CD4-positive, alpha-beta T cell treated with Interleukin-4 for 4 hours (primary cell): ENCODE data around the gene STAMBP.
A peak's percentile ranks its signal among the peaks of the same experiment; 100 is the strongest.
"Not testable (repeated sequence)": the region's sequence is repeated elsewhere in the genome, so short reads cannot be mapped to it uniquely, and the experiment has no call there.

Experiments
- DNase-seq: peaks from one replicate; pipeline ENCODE4 v3.0.0-alpha.2; 2020

STAMBP gene

DNA sequence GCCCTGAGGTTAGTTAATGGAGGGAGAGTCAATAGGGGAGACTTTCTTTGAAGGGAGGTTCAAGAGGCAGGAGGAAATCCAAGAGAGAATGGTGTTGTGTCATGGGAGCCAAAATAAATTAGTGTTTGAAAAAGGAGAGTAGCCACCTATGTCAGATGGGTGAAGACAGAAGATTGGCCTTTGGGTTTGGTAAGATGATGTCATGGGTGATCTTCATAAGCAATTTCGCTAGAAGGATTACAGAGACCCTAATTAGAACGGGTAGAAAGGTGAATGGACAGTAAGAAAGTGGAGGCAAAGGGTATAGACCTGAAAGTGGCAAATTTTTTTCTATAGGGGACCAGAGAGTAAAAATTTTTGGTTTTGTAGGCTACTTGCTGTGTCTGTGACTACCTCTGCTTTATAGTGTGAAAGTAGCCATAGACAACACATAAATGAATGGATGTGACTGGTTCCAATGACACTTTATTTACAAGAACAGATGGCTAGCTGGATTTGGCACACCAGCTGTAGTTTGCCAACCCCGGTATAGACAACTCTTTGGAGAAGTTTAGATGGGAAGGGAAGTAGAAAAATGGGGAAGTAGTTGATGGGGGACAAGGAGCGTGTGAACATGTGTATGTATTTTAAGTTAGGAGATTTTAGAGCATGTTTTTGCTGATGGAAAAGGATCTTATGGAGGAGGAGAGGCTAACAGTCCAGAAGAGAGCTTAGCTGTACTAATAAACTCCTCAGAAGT is 9.3 kb downstream of the STAMBP start:
- no peak for DNase-seq

DNA sequence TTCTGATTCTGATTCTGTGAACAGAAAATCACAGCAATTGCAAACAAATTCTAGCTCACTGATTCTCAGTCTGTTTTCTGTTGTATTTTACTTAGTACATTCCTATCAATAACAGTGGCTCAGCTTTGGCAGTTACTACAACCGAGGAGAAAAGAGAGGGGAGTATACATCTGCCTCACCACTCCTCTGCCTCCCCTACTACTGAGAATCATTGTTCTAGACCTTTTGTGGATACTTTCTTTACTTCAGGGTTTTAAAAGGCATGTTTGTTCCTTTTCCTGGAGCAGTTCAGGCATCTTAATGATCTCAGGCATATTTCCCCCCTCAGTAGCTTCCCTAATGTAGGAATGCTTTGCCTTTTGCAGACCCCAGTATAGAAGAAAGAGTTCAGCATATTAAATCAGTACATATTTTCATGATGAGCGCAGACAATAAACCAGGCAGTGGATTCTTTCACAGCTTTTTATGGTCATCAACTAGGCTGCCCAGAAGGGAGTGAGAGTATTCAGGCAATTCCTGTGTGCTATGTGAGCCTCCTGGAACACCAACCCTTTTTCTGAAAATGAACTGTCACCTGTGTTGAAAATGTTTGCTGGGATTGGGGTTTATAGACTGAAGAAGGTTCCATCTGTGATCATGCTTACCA is 10.3 kb downstream of the STAMBP start:
- no peak for DNase-seq

DNA sequence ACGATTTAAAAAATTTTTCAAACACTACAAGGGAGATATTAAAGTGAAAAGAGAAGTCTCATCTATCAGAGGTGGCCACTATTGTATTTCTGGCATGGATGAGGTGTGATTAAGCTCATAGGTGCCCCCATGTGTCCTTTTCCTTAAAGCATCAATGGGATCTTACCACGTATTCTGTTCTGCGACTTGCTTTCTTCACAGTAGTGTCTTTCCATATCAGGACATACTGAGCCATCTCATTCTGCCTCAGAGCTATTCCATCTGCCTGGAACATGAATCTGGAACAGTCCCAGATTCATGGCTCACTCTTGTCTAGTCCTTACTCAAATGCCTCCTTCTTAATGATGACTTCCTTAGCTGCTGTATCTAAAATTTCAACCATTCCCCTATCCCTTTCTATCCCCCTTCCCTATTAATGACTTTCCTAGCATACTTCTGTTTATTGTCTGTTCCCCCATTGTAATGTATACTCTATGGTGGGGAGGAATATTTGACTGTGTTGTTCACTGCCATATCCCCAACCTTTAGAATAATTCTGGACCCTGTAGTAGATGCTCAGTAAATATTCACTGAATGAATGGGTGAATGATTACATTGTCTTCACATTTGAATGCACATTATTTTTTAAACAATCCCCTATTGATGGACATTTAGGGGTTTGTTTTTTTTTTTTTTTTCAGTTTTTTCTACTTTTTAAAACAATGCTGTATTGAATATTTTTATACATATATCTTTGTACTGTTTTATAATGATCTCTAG is 11.1 kb downstream of the STAMBP start:
- DNase-seq, result no peak

DNA sequence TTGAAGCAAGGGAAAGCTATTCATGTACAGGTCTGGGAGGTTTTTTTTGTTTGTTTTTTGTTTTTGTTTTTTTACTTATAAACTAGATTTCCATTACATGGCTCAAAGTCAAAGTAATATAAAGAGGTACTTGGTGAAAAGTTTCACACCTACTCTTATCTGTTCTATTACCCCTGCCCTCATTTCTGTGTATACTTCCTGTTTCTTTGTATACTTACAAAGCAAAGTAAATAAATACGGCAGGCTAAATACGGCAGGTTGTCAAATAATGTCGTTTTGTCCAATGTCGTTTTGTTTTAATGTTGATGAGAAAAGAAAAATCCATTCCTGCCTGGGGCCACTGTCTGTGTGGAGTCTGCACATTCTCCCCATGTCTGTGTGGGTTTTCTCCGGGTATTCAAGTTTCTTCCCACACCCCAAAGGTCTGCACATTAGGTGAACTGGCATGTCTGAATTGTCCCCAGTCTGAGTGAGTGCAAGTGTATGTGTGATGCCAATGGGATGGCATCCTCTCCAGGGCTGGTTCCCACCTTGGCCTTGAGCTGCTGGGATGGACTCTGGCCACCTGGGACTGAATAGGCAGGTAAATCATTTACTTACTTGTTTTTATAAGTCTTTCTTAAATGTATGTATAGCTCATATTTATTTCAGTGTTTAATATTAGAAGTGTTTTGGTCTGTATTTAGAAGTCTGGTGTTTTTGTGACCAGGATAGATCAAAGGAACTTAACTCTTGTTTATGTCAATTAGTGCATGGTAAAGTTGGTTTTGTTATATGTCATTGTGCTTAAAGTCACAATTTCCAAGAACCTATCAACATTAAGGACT is 13.4 kb downstream of the STAMBP start:
- no peak for DNase-seq

DNA sequence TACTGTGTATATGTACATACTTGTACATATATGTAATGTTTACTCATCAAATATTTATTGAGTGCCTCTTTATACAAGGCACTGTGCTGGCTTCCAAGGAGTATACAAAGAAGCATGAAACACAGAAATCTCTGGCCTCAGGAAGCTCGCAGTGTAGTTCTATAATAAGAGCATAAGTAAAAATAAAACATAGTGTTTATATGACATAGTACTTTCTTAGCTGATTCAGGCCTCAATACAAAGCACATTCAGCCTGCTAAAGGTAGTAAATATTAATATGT is 13.9 kb downstream of the STAMBP start:
- no peak for DNase-seq

DNA sequence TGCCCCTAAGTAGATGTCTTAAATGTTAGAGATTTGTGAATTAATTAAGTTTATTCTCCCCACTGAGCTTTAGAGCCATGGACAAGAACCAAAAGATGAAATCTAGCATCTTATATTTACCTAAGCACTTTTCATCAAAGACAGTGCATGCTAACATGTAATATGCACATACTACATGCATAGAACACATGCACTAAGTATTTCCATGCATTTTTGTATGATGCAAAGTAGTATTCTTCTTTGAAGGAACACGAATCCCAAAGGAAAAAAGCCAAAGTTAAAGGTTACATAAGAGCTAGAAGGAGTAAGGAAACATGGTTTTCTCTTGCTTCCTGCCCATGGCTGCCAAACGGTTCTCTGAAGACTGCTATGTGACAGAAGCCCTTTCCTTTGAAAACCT is 15.3 kb downstream of the STAMBP start:
- no peak for DNase-seq

DNA sequence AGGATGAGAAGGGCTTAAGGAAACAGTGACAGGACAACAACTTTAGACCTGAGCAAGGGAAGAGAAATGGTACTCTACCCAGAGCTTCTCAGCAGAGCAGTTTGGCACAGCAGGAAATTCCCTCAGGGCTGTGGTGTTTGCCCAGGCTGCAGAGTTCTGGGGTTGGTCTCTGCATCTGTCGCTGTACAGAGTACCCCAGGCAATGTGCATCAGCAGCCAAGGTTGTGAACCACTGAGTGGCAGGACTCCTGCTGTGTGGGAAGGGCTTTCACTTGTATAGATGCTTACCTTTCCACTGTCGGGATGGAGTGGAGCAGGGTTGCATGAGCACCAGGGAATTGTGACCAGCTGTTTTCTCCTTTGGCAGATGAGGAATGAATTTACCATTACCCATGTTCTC is 21.2 kb downstream of the STAMBP start:
- DNase-seq, result no peak

DNA sequence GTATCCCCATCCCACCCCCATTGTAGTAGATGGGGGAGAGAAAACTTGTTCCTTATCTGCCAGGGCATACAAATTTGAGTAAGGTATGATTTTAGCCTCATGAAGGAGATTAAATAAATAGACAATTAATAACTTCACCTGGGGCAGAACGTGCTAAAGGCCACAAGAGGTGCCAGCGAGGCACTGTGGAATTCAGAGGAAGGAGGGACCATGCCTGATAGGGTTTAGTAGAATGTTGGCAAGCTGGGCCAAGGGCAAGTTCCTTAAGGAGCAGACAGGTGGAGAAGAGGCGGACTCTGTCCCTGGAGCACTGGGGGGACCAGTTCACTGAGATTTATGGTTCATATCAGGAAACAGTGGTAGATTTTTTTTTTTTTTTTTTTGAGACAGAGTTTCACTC is 22.5 kb downstream of the STAMBP start:
- no peak for DNase-seq

DNA sequence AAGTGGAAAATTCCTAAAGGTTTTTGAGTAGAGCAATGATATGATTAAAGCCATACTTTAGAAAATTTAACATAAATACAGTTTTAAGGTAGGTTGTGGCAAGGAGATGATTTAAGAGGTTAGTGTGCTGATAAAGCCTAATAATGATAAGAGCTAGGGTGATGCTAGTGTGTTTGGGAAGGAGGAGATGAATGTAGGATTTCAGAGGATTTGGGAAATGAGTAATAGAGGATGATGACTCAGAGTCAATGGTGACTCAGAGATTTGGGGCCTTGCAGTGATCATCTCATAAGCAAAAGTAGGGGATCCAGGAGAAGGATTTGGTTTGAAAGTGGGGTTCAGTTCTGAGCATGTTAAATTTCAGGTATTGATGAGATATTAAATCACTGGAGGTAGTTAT is 23.3 kb downstream of the STAMBP start:
- no peak for DNase-seq

DNA sequence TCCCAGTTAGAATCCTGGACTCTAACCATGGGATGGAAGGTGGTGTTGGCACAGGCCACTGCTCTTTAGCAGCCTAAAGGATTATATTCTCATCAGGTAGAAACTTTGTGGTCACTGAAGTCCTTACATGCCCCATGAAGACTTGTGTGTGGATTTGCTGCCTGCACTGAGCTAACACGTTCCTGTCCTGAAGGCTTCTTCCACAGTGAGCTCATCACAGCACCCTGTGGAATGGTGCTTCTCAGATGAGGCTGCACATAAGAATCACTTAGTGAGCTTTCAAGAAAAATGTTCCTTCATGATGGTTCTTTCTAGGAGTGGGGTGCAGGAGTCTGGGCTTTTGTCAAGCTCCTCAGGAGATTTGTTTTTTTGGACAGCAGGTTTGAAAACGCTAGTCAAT is 26.8 kb downstream of the STAMBP start:
- DNase-seq, result no peak

DNA sequence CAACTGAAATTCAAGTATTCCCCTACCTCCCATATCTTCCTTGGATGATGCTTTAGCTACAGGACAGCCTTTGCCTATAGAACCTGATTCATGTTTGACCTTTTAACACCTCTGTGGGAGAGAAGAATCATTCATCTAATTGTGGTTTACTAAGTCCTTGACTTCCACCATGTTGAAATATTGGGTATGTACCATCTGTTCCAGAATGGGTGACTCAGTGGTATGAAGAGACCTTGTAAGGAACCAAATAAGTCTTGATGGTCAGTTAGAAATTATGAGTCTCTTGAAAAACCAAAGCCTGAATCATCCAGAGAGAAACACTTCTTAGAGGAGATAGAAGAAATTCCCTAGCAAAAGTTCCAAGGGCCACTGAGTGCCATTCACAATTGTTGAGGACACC is 27.5 kb downstream of the STAMBP start:
- no peak for DNase-seq

DNA sequence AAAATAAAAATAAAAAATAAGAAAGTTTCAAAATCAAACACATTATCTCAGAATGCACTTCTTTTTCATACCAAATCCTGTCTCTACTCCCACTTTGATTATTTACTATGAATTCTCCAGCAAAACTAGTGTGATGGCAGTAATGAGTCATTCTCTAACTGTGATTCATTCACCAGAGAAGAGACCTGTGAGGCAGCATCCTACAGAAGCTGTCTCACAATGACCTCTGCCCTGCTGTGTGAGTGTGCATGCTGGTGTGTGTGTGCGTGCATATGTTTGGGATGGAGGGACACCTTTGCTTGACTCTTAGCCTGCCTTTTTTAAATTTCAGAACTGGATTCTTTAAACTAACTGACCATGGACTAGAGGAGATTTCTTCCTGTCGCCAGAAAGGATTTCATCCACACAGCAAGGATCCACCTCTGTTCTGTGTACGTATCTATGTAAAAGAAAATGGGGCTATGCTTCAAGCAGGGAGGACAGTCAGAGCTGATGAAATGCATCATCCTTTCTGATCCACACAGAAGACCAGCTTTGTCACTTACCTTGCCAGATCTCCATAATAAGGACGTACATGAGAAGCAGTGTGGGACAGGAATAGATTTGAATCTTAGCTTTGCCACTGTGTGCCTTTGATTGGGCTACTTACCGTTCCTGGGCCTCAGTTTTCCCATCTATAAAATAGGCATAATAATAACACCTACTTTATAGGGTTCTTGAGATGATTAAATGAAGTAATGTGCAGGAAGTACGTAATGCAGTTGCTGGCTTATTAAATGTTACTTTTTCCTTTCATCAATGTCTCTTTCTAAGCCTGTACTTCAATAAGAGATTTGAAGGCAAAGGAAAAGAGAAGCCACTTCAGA is 31.2 kb downstream of the STAMBP start:
- peak; percentile 20 for DNase-seq

DNA sequence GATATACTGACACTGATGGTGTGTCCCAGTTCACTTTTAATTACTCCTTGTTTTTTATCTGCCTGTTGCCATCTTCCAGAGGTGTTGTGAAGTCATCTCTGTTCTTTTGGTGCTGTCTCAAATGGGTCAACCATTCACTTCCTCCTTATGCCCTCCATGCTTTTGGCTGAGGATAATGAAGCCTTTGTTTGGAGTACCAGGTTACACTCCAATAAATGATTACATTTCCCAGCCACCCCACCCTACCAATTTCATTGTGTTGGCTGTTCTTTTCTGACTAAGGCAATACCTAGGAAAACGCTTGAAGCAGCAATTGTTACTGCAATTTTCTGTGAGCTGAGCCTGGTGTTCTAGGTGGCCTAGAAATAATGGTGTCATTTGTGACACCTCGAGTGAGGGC is 34.2 kb downstream of the STAMBP start:
- no peak for DNase-seq

DNA sequence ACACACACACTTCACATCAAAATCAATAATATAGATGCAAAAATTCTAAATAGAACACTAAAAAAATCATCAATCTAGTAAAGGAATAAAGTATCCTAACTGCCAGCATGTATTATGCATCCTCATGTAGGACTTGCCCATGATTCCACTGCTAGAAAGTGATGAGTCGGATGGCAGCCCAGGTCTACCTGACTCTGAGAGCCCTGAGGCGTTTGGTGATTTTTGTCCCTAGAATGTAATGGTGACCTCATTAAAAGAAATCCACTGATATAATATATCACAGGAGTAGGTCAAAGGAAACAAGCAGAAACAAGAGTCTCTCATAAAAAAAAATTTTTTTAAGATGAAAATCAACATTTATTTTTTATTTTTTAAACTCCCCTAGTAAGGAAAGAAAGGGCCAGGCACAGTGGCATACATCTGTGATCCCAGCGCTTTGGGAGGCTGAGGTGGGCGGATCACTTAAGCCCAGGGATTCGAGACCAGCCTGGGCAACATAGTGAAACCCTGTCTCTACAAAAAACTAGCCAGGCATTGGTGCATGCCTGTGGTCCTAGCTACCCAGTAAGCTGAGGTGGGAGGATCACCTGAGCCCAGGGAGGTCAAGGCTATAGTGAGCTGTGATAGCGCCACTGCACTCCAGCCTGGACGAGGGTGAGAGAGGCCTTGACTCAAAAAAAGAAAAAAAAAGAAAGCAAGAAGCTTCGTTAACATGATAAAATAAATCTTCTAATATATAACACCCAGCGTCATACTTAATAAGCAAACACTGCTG is 39.6 kb downstream of the STAMBP start:
- no peak for DNase-seq

DNA sequence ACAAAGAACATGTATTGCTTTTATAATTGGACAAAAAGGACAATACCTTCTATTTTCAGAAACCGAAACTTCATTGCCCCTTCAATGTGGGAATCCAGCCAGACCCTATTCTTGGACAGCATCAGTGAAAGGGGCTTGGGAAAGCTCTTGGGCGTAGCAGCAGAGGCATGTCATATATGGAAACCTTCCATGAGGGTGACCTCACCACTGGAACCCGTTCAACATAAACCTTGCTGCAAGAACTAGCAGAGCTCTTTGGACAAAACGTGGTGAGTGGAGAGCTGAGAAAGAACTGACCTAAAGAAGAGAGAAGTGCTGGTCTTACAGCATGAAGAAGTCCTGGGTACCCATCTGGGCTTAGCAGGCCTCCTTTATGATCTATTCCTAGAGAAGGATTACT is 41.3 kb downstream of the STAMBP start:
- DNase-seq, result no peak

DNA sequence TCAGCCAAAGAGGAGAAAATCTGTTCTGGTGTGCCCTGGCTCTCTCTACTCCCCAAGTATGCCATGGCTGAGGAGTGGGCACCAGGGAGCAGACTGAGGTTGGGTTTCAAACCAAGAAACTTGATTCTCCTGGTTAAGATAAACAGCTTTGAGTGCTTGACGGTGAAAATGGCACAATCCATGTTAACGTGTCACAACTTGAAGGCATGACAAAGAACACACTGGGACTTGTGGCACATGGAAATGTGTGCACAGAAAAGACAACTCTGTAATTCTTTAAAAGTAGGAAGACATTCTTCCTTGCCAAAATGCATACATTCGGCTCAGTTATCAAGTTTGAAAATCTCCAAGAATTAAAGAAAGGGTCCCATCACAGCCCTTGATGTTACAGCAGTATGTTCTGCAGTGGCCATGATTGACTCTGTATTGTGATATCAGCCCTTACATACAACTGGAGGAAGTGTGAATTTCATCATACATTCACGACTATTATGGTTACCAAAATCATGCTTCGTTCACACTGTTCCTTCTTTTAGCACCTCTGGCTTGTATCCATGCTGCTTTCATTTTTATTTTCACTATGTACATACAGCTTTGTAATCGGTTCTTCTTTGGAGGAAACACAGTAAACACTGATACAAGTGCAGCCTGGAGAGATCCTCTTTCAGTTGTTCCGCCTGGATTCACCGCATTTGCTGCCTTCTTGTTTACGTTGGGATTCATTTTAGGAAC is 48.5 kb downstream of the STAMBP start:
- DNase-seq, result no peak

DNA sequence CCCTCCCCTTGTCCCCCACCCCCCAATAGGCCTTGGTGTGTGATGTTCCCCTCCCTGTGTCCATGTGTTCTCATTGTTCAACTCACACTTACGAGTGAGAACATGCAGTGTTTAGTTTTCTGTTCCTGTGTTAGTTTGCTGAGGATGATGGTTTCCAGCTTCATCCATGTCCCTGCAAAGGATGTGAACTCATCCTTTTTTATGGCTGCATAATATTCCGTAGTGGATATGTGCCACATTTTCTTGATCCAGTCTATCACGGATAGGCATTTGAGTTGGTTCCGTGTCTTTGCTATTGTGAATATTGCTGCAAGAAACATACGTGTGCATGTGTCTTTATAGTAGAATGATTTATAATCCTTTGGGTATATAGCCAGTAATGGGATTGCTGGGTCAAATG is 49.2 kb downstream of the STAMBP start:
- not testable (repeated sequence) for DNase-seq

DNA sequence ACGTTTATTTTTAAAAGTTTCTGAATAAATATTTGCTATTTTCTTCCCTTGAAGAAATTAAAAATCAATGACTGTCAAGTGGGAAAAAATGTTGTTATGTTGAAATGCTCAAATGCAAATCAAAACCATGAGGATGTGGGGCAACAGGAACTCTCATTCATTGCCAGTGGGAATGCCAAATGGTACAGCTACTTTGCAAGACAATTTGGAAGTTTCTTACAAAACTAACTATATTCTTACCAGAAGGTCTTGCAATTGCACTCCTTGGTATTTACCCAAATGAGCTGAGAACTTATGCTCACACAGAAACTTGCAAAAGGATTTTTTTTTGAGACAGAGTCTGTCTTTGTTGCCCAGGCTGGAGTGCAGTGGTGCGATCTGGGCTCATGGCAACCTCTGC is 56.6 kb downstream of the STAMBP start:
- DNase-seq, result no peak

DNA sequence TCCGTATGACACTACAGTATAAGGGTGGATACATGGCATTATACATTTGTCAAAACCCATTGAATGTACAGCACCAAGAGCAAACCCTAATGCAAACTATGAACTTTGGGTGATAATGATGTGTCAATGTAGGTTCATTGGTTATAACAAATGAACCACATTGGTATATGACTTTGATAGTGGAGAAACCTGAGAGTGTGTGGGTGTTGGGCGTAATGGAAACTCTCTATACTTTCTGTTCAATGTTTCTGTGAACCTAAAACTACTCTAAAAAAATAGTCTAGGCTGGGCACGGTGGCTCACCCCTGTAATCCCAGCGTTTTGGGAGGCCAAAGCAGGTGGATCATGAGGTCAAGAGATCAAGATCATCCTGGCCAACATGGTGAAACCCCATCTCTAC is 57.6 kb downstream of the STAMBP start:
- no peak for DNase-seq

DNA sequence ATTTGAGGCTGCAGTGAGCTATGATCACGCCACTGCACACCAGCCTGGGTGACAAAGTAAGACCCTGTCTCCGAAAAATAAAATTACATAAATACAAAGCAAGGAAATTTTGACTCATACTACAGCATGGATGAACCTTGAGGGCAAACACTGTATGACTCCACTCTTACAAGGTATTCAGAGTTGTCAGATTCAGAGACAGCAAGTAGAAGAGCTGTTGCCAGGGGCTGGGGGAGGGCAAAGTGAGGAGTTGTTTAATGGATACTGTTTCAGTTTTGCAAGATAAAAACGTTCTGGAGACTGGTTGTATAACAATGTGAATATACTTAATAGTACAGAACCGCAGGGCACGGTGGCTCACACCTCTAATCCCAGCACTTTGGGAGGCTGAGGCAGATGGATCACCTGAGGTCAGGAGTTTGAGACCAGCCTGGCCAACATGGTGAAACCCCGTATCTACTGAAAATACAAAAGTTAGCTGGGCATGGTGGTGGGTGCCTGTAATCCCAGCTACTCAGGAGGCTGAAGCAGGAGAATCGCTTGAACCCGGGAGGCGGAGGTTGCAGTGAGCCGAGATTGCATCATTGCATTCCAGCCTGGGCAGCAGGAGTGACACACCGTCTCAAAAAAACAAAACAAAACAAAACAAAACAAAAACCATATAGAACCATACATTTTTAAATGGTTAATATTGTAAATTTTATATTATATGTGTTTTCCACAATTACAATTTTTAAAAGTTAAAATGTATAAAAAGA is 59.0 kb downstream of the STAMBP start:
- not testable (repeated sequence) for DNase-seq
